ENCODE measurements around the gene DHCR7.

- TF ChIP-seq, protein P1, sequence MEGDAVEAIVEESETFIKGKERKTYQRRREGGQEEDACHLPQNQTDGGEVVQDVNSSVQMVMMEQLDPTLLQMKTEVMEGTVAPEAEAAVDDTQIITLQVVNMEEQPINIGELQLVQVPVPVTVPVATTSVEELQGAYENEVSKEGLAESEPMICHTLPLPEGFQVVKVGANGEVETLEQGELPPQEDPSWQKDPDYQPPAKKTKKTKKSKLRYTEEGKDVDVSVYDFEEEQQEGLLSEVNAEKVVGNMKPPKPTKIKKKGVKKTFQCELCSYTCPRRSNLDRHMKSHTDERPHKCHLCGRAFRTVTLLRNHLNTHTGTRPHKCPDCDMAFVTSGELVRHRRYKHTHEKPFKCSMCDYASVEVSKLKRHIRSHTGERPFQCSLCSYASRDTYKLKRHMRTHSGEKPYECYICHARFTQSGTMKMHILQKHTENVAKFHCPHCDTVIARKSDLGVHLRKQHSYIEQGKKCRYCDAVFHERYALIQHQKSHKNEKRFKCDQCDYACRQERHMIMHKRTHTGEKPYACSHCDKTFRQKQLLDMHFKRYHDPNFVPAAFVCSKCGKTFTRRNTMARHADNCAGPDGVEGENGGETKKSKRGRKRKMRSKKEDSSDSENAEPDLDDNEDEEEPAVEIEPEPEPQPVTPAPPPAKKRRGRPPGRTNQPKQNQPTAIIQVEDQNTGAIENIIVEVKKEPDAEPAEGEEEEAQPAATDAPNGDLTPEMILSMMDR (IDR thresholded peaks at IDR 0.05 in 4 of 5, conservative IDR thresholded peaks at IDR 0.05 in 1 of 5) = no peak
- no peak for TF ChIP-seq POLR2A (IDR thresholded peaks at IDR 0.05)
These were observed 40.8 kb downstream of the DHCR7 start for GRCh38 chr11:71407356-71407755.
